OCI-LY7 (cell line): ENCODE results near the gene C16orf86. TPM values are rescaled to one million over a fixed set of nuclear protein-coding genes. Genes with fewer than 3 reads are reported as not detected.

ENCODE experiments used
- BruUV-seq: library from RNA; stranded (reverse); fragments of 400-500 nt; replicated peaks from 2 replicates; lab custom pipeline; 2021; lab: Mats Ljungman, UMichigan
- CTCF ChIA-PET: fragments of 300-600 bp; sonication (Branson Sonifier 250); formaldehyde crosslinking; loops from one replicate; lab custom pipeline; 2022; ENCODE audit warnings: antibody characterized with exemption; ENCODE audit not compliant: unreplicated experiment; lab: Charles Lee
- POLR2A ChIA-PET: fragments of 300-600 bp; sonication (Branson Sonifier 250); formaldehyde crosslinking; loops from one replicate; lab custom pipeline; 2022; ENCODE audit warnings: antibody characterized with exemption; lab: Charles Lee
- DNase-seq: peaks from one replicate; pipeline ENCODE4 v3.0.0-alpha.2; 2015; ENCODE audit warnings: low spot score
- H2AFZ ChIP-seq: fragments of 200-600 bp; sonication (generic), shearing (Covaris generic); 2 replicates; pipeline ENCODE4 v1.6.1; 2014; ENCODE audit warnings: mild to moderate bottlenecking, antibody characterized with exemption, low read length, moderate library complexity
- H3K27ac ChIP-seq: fragments of 200-600 bp; sonication (generic); 2 replicates; pipeline ENCODE4 v1.5.1; 2014; ENCODE audit warnings: mixed run types, low read depth, mild to moderate bottlenecking, moderate library complexity, low read length, inconsistent platforms; ENCODE audit not compliant: poor library complexity, severe bottlenecking
- H3K36me3 ChIP-seq: fragments of 200-600 bp; sonication (generic); 2 replicates; pipeline ENCODE4 v1.6.1; 2014; ENCODE audit warnings: mild to moderate bottlenecking, antibody characterized with exemption, low read length, moderate library complexity, mixed read lengths; ENCODE audit not compliant: insufficient read depth
- H3K4me1 ChIP-seq: fragments of 200-600 bp; sonication (generic); 2 replicates; pipeline ENCODE4 v1.5.1; 2014; ENCODE audit warnings: mild to moderate bottlenecking, low read length; ENCODE audit not compliant: insufficient read depth, poor library complexity, severe bottlenecking
- H3K4me2 ChIP-seq: fragments of 200-600 bp; sonication (generic); 2 replicates; pipeline ENCODE4 v1.6.1; 2014; ENCODE audit warnings: mild to moderate bottlenecking, low read length
- H3K4me3 ChIP-seq: fragments of 200-600 bp; sonication (generic); 2 replicates; pipeline ENCODE4 v1.5.1; 2014; ENCODE audit warnings: mild to moderate bottlenecking, low read depth, low read length; ENCODE audit not compliant: poor library complexity, severe bottlenecking
- H3K79me2 ChIP-seq: fragments of 200-600 bp; sonication (generic); 2 replicates; pipeline ENCODE4 v1.6.1; 2016; ENCODE audit warnings: low read depth, mild to moderate bottlenecking, low read length, moderate library complexity, mixed read lengths; ENCODE audit not compliant: insufficient read depth
- H3K9me2 ChIP-seq: fragments of 200-600 bp; sonication (generic); 2 replicates; pipeline ENCODE4 v1.6.1; 2016; ENCODE audit warnings: mild to moderate bottlenecking, low read length, mixed read lengths; ENCODE audit not compliant: insufficient read depth
- H3K9me3 ChIP-seq: fragments of 200-600 bp; sonication (generic); 2 replicates; pipeline ENCODE4 v1.6.1; 2014; ENCODE audit warnings: mild to moderate bottlenecking, mixed run types, low read length, mixed read lengths
- H4K20me1 ChIP-seq: fragments of 200-600 bp; sonication (generic); 2 replicates; pipeline ENCODE4 v1.6.1; 2014; ENCODE audit warnings: mild to moderate bottlenecking, antibody characterized with exemption, low read length, moderate library complexity, mixed read lengths; ENCODE audit not compliant: insufficient read depth
- EZH2phosphoT487 ChIP-seq: fragments of 200-600 bp; sonication (generic); IDR thresholded peaks from 2 replicates; pipeline ENCODE4 v1.6.1; 2018; ENCODE audit warnings: low read depth, borderline replicate concordance, mild to moderate bottlenecking, mixed run types, antibody characterized with exemption, low read length, moderate library complexity, mixed read lengths
- intact Hi-C: fragments of 100-400 bp; cut with micrococcal nuclease; formaldehyde crosslinking; loops from one replicate; pipeline ENCODE4 v1.10.0; 2022; ENCODE audit not compliant: unreplicated experiment
- total RNA-seq, 2 experiments: library from RNA; depleted of rRNA in 1 of 2; stranded (reverse); fragments of >200 nt in 1 of 2; shearing (Covaris generic) in 1 of 2; gene quantifications; 2 replicates each; pipeline ENCODE4 v1.2.3, GENCODE V29; 2014 to 2022
- TF ChIP-seq, protein P1 (sequence below): fragments of 200-600 bp; sonication (generic); conservative IDR thresholded peaks from 2 replicates; pipeline ENCODE4 v1.5.1; 2014; ENCODE audit warnings: mild to moderate bottlenecking, antibody characterized with exemption, low read length, moderate library complexity, mixed read lengths

The C16orf86 gene
- total RNA-seq, 2 experiments from 2014 or later: 4.7 to 7.8 TPM

DNA sequence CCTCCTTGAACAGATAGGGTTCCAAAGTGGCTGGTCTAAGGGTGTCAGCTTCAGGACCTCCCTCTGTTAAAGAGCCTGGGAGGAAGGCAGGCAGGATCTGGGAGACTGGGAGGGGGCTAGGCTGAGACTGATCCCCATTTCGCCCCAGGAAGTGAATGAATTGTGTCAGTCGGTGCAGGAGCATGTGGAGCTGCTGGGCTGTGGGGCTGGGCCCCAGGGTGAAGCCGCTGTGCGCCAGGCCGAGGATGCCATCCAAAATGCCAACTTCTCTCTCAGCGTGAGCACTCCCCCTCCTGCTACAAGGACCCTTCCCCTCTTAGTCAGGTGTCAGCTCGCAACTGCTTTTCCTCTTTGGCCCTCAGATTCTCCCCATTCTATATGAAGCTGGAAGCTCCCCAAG lies 15.6 kb upstream of the C16orf86 start:
- Histone ChIP-seq H4K20me1 (no peaks in the 10 kb centered on the region; the same call in 1 of the 2 replicates), H3K27ac (no peak overlapping the region), H2AFZ (no peak overlapping the region), H3K9me3 (no peaks in the 10 kb centered on the region), H3K4me3 (no peak overlapping the region), H3K79me2 (peaks cover 5% of the 10 kb centered on the region; the same call in 1 of the 2 replicates), H3K4me1 (peaks cover 8% of the 10 kb centered on the region), H3K9me2 (no peaks in the 10 kb centered on the region), H3K4me2 (no peak overlapping the region), H3K36me3 (peaks cover 84% of the 10 kb centered on the region)
- ChIA-PET CTCF (no interaction called here), POLR2A (interaction anchor here (1.6 kb wide), 1 partner anchor 9 kb away, joined by 4 read pairs; the partner anchor contains the start of gene ACD)
- TF ChIP-seq, protein P1, sequence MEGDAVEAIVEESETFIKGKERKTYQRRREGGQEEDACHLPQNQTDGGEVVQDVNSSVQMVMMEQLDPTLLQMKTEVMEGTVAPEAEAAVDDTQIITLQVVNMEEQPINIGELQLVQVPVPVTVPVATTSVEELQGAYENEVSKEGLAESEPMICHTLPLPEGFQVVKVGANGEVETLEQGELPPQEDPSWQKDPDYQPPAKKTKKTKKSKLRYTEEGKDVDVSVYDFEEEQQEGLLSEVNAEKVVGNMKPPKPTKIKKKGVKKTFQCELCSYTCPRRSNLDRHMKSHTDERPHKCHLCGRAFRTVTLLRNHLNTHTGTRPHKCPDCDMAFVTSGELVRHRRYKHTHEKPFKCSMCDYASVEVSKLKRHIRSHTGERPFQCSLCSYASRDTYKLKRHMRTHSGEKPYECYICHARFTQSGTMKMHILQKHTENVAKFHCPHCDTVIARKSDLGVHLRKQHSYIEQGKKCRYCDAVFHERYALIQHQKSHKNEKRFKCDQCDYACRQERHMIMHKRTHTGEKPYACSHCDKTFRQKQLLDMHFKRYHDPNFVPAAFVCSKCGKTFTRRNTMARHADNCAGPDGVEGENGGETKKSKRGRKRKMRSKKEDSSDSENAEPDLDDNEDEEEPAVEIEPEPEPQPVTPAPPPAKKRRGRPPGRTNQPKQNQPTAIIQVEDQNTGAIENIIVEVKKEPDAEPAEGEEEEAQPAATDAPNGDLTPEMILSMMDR: no peak
- no peak for TF ChIP-seq EZH2phosphoT487
- BruUV-seq: no TSS peak
- DNase-seq: no peak
- intact Hi-C loops: no loop called here

DNA sequence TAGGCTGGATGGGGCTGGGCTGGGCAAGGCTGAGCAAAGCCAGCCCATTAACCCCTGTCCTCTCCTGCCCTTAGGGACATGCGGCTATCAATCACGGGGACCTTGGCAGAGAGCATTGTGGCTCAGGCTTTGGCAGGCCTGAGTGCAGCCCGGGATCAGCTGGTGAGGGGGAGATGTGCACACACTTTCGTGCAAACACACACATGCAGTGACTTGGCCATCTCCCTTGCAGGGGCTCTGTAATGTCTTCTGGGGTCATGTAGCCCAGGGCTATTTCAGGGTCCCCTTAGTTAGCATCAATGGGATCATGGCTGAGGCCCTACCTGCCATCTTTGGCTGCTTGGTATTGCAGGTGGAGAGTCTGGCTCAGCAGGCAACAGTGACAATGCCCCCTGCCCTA lies 14.8 kb upstream of the C16orf86 start:
- CTCF ChIA-PET: no interaction called here
- H3K9me2 ChIP-seq: no peaks in the 10 kb centered on the region
- H3K4me1 ChIP-seq: peaks cover under 1% of the 10 kb centered on the region
- POLR2A ChIA-PET: no interaction called here
- H4K20me1 ChIP-seq: no peaks in the 10 kb centered on the region; the same call in 1 of the 2 replicates
- TF ChIP-seq EZH2phosphoT487: no peak
- TF ChIP-seq, protein P1: no peak
- no peaks in the 10 kb centered on the region for H3K9me3 ChIP-seq
- intact Hi-C loops: no loop called here
- H3K4me3 ChIP-seq: no peak overlapping the region
- no peaks in the 10 kb centered on the region for H3K79me2 ChIP-seq
- no peak overlapping the region for H3K27ac ChIP-seq
- no peak for DNase-seq
- BruUV-seq: no TSS peak
- H3K36me3 ChIP-seq: peaks cover 84% of the 10 kb centered on the region
- H2AFZ ChIP-seq: no peak overlapping the region
- no peak overlapping the region for H3K4me2 ChIP-seq

DNA sequence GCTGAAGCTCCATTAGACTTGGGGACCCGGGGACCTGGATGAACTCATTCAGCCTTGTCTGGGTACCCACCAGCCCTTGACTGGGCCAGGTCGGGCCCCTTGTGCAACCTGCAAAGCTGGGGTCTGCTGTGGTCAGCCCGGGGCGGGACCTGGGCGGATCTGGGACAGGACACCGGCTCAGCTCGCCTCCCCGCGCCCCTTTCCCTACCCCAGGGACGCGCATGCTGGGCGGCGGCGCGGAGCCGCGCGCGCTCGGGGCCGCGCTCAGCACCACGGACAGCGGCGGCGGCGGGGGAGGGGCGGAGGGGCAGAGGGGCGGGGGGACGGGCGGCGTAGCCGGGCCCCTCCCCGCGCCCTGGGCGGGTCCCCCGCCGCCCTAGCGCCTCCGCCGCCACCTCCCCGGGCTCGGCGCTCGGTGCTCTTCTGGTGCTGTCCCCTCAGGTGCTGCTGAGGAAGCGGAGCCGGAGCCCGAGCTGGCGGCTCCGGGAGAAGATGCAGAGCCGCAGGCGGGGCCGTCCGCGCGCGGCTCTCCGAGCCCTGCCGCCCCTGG lies 14.0 kb upstream of the C16orf86 start:
- no TSS peak for BruUV-seq
- H3K27ac ChIP-seq: no peak overlapping the region

More for the DNA sequence above, 14.0 kb upstream of the C16orf86 start:
- no peak for DNase-seq
- CTCF ChIA-PET: no interaction called here
- Histone ChIP-seq H3K79me2 (no peaks in the 10 kb centered on the region), H3K4me2 (no peak overlapping the region), H3K9me2 (no peaks in the 10 kb centered on the region), H2AFZ (no peak overlapping the region), H4K20me1 (no peaks in the 10 kb centered on the region; the same call in 1 of the 2 replicates), H3K9me3 (no peaks in the 10 kb centered on the region), H3K4me3 (no peak overlapping the region), H3K36me3 (peaks cover 86% of the 10 kb centered on the region), H3K4me1 (no peaks in the 10 kb centered on the region)
- intact Hi-C loops: no loop called here
- POLR2A ChIA-PET: no interaction called here
- no peak for TF ChIP-seq EZH2phosphoT487
- TF ChIP-seq, protein P1: no peak
